Progenitor cell of endocrine pancreas (in vitro differentiated cells): Measurements from ENCODE around the gene FGB. TPM values are rescaled to one million over a fixed set of nuclear protein-coding genes. Genes with fewer than 3 reads are reported as not detected.
"Not testable (repeated sequence)": the region's sequence is repeated elsewhere in the genome, so short reads cannot be mapped to it uniquely, and the experiment has no call there.

Source experiments
- DNase-seq: peaks from one replicate; pipeline ENCODE4 v3.0.0; 2021; ENCODE audit warnings: low spot score; ENCODE audit not compliant: unreplicated experiment
- H3K27ac Mint-ChIP-seq: 2 replicates; pipeline ENCODE4 v1.8.0; 2021; ENCODE audit warnings: mild to moderate bottlenecking, moderate library complexity, mixed read lengths
- H3K27me3 Mint-ChIP-seq: 2 replicates; pipeline ENCODE4 v1.8.0; 2021; ENCODE audit warnings: mixed read lengths
- H3K36me3 Mint-ChIP-seq: 2 replicates; pipeline ENCODE4 v1.8.0; 2022; ENCODE audit warnings: mixed read lengths; ENCODE audit not compliant: insufficient read depth
- H3K4me1 Mint-ChIP-seq: 2 replicates; pipeline ENCODE4 v1.8.0; 2021; ENCODE audit warnings: low read depth, mixed read lengths
- H3K4me3 Mint-ChIP-seq: 2 replicates; pipeline ENCODE4 v1.8.0; 2021; ENCODE audit warnings: low read depth, mild to moderate bottlenecking, moderate library complexity, mixed read lengths
- H3K9me3 Mint-ChIP-seq: 2 replicates; pipeline ENCODE4 v1.8.0; 2021; ENCODE audit warnings: low read depth, mixed read lengths
- CTCF ChIP-seq: fragments of 200-600 bp; sonication (generic); IDR thresholded peaks from one replicate; pipeline ENCODE4 v1.5.0; 2021; ENCODE audit warnings: antibody characterized with exemption, mild to moderate bottlenecking; ENCODE audit not compliant: unreplicated experiment
- total RNA-seq: library from RNA; stranded (reverse); gene quantifications from 2 replicates; pipeline ENCODE4 v1.2.1, GENCODE V29; 2021

Gene FGB
- total RNA-seq, 1 donor from 2014 or later: 37.7 TPM

- no peak for DNase-seq
- H3K27me3 Mint-ChIP-seq: no peaks in the 10 kb centered on the region
- peak overlapping the region; percentile 91 for H3K27ac Mint-ChIP-seq
- peaks cover 36% of the 10 kb centered on the region for H3K4me1 Mint-ChIP-seq
- peaks cover 23% of the 10 kb centered on the region for H3K9me3 Mint-ChIP-seq
- TF ChIP-seq CTCF: no peak
- peak overlapping the region; percentile 49 for H3K4me3 Mint-ChIP-seq
- peaks cover 29% of the 10 kb centered on the region for H3K36me3 Mint-ChIP-seq
Observed at GRCh38 chr4:154589296-154590197, 26.7 kb downstream of the FGB start.

- no peaks in the 10 kb centered on the region for H3K27me3 Mint-ChIP-seq
- peaks cover 14% of the 10 kb centered on the region for H3K9me3 Mint-ChIP-seq
- H3K4me1 Mint-ChIP-seq: peaks cover 38% of the 10 kb centered on the region
- peak within 1 kb of the TSS; percentile 91 for H3K27ac Mint-ChIP-seq
- peaks cover 20% of the 10 kb centered on the region for H3K36me3 Mint-ChIP-seq
- no peak for TF ChIP-seq CTCF
- H3K4me3 Mint-ChIP-seq: peak within 1 kb of the TSS; percentile 49
- DNase-seq: no peak
Observed at GRCh38 chr4:154590329-154591006, 27.7 kb downstream of the FGB start, which contains the start of gene FGA. Gene FGA (minus strand): TSS chr4:154590742. CDS start chr4:154590687, 55 bp downstream.

- Mint-ChIP-seq H3K9me3 (peaks cover 10% of the 10 kb centered on the region), H3K4me3 (no peak overlapping the region), H3K4me1 (peaks cover 46% of the 10 kb centered on the region), H3K27ac (no peak overlapping the region), H3K27me3 (no peaks in the 10 kb centered on the region), H3K36me3 (peaks cover 8% of the 10 kb centered on the region)
- DNase-seq: no peak
- TF ChIP-seq CTCF: no peak
Observed at GRCh38 chr4:154591890-154592289, 29.1 kb downstream of the FGB start.

GRCh38 chr4:154593868-154594267, 31.1 kb downstream of the FGB start:
- peaks cover 53% of the 10 kb centered on the region for H3K4me1 Mint-ChIP-seq
- H3K36me3 Mint-ChIP-seq: no peaks in the 10 kb centered on the region
- peak overlapping the region; percentile 26 for H3K4me3 Mint-ChIP-seq
- no peak for DNase-seq
- no peaks in the 10 kb centered on the region for H3K27me3 Mint-ChIP-seq
- H3K27ac Mint-ChIP-seq: peak overlapping the region; percentile 54
- no peak for TF ChIP-seq CTCF
- peaks cover 6% of the 10 kb centered on the region for H3K9me3 Mint-ChIP-seq

GRCh38 chr4:154594343-154594742, 31.5 kb downstream of the FGB start:
- H3K27me3 Mint-ChIP-seq, H3K27ac Mint-ChIP-seq, H3K9me3 Mint-ChIP-seq, H3K4me3 Mint-ChIP-seq, H3K36me3 Mint-ChIP-seq, DNase-seq: not testable (repeated sequence)
- H3K4me1 Mint-ChIP-seq: peaks cover 49% of the 10 kb centered on the region
